H9 (cell line): ENCODE data around the gene PLCB1. TPM values are rescaled to one million over a fixed set of nuclear protein-coding genes. Genes with fewer than 3 reads are reported as not detected.

Experiments
- DNase-seq: peaks from one replicate; pipeline ENCODE4 v3.0.0-alpha.2; 2017
- H2AFZ ChIP-seq: one replicate; pipeline ENCODE4 v1.6.1; 2013; ENCODE audit warnings: mild to moderate bottlenecking, low read length, control low read depth, moderate library complexity
- H2AK5ac ChIP-seq: 2 replicates; pipeline ENCODE4 v1.6.1; 2013; ENCODE audit warnings: low read length, control low read depth, mixed read lengths; ENCODE audit not compliant: insufficient read length
- H2BK120ac ChIP-seq: one replicate; pipeline ENCODE4 v1.6.1; 2013; ENCODE audit warnings: low read depth, mild to moderate bottlenecking, low read length, control low read depth, inconsistent platforms; ENCODE audit not compliant: poor library complexity, severe bottlenecking
- H2BK12ac ChIP-seq: 2 replicates; pipeline ENCODE4 v1.6.1; 2013; ENCODE audit warnings: low read length, control low read depth, mixed read lengths, low read depth; ENCODE audit not compliant: insufficient read length
- H2BK15ac ChIP-seq: 2 replicates; pipeline ENCODE4 v1.6.1; 2013; ENCODE audit warnings: low read depth, low read length, control low read depth
- H2BK20ac ChIP-seq: one replicate; pipeline ENCODE4 v1.6.1; 2013; ENCODE audit warnings: low read depth, mild to moderate bottlenecking, low read length, control low read depth, inconsistent platforms; ENCODE audit not compliant: poor library complexity, severe bottlenecking
- H2BK5ac ChIP-seq: 2 replicates; pipeline ENCODE4 v1.6.1; 2013; ENCODE audit warnings: low read length, control low read depth, mixed read lengths; ENCODE audit not compliant: insufficient read length
- H3K14ac ChIP-seq: 2 replicates; pipeline ENCODE4 v1.6.1; 2013; ENCODE audit warnings: low read length, control low read depth; ENCODE audit not compliant: insufficient read depth
- H3K18ac ChIP-seq: 2 replicates; pipeline ENCODE4 v1.6.1; 2013; ENCODE audit warnings: low read depth, mild to moderate bottlenecking, mixed read lengths, low read length, control low read depth; ENCODE audit not compliant: insufficient read length
- H3K23ac ChIP-seq: 2 replicates; pipeline ENCODE4 v1.6.1; 2013; ENCODE audit warnings: low read length, control low read depth, mixed read lengths, low read depth; ENCODE audit not compliant: insufficient read length
- H3K23me2 ChIP-seq: 2 replicates; pipeline ENCODE4 v1.6.1; 2013; ENCODE audit warnings: low read depth, mild to moderate bottlenecking, mixed read lengths, low read length, control low read depth; ENCODE audit not compliant: insufficient read length, poor library complexity, severe bottlenecking
- H3K27ac ChIP-seq: 2 replicates; pipeline ENCODE4 v1.5.1; 2013; ENCODE audit warnings: low read length, control low read depth, mixed read lengths, low read depth; ENCODE audit not compliant: insufficient read length
- H3K27me3 ChIP-seq: 2 replicates; pipeline ENCODE4 v1.6.1; 2013; ENCODE audit warnings: low read length, control low read depth, inconsistent platforms; ENCODE audit not compliant: insufficient read depth
- H3K4ac ChIP-seq: 2 replicates; pipeline ENCODE4 v1.6.1; 2013; ENCODE audit warnings: low read depth, mild to moderate bottlenecking, control low read depth, inconsistent platforms, low read length, moderate library complexity
- H3K4me1 ChIP-seq: 2 replicates; pipeline ENCODE4 v1.6.1; 2013; ENCODE audit warnings: low read length, control low read depth, inconsistent platforms; ENCODE audit not compliant: insufficient read depth
- H3K4me2 ChIP-seq: 2 replicates; pipeline ENCODE4 v1.6.1; 2013; ENCODE audit warnings: low read length, control low read depth, mixed read lengths; ENCODE audit not compliant: insufficient read length, insufficient read depth
- H3K56ac ChIP-seq: 2 replicates; pipeline ENCODE4 v1.6.1; 2013; ENCODE audit warnings: low read depth, mild to moderate bottlenecking, mixed read lengths, low read length, control low read depth; ENCODE audit not compliant: insufficient read length
- H3K79me1 ChIP-seq: 2 replicates; pipeline ENCODE4 v1.6.1; 2013; ENCODE audit warnings: low read depth, mild to moderate bottlenecking, moderate library complexity, low read length, control low read depth, inconsistent platforms; ENCODE audit not compliant: insufficient read depth, poor library complexity, severe bottlenecking
- H3K79me2 ChIP-seq: 2 replicates; pipeline ENCODE4 v1.6.1; 2013; ENCODE audit warnings: low read length, control low read depth, inconsistent platforms; ENCODE audit not compliant: insufficient read depth
- H3K9ac ChIP-seq: 2 replicates; pipeline ENCODE4 v1.6.1; 2013; ENCODE audit warnings: low read length, control low read depth, mixed read lengths; ENCODE audit not compliant: insufficient read length; ENCODE audit errors: extremely low read depth
- H3K9me3 ChIP-seq: one replicate; pipeline ENCODE4 v1.6.1; 2013; ENCODE audit warnings: low read depth, low read length, inconsistent platforms; ENCODE audit not compliant: control insufficient read depth
- H3T11ph ChIP-seq: one replicate; pipeline ENCODE4 v1.6.1; 2013; ENCODE audit warnings: mild to moderate bottlenecking, low read length, control low read depth, inconsistent platforms
- H4K20me1 ChIP-seq: one replicate; pipeline ENCODE4 v1.6.1; 2013; ENCODE audit not compliant: control insufficient read depth, insufficient read length, insufficient read depth
- H4K5ac ChIP-seq: 2 replicates; pipeline ENCODE4 v1.6.1; 2013; ENCODE audit warnings: low read depth, mild to moderate bottlenecking, mixed read lengths, low read length, control low read depth; ENCODE audit not compliant: insufficient read length
- H4K8ac ChIP-seq: replicated peaks from 2 replicates; pipeline ENCODE4 v1.6.1; 2013; ENCODE audit warnings: low read length, control low read depth, mixed read lengths, low read depth; ENCODE audit not compliant: insufficient read length
- H4K91ac ChIP-seq: 2 replicates; pipeline ENCODE4 v1.6.1; 2013; ENCODE audit warnings: low read depth, mild to moderate bottlenecking, moderate library complexity, mixed read lengths, low read length, control low read depth; ENCODE audit not compliant: insufficient read length
- H3K27ac Mint-ChIP-seq, 3 experiments: 2 replicates in 2 of 3; 3 replicates in 1 of 3; pipeline ENCODE4 v1.8.0; 2020 to 2021; ENCODE audit warnings: mixed read lengths in 3 of 3, mild to moderate bottlenecking in 1 of 3, moderate library complexity in 1 of 3
- H3K27me3 Mint-ChIP-seq: 2 replicates; pipeline ENCODE4 v1.8.0; 2021; ENCODE audit warnings: low read depth, mild to moderate bottlenecking, moderate library complexity, mixed read lengths
- H3K36me3 Mint-ChIP-seq, 3 experiments: 2 replicates in 2 of 3; 3 replicates in 1 of 3; pipeline ENCODE4 v1.8.0; 2020 to 2021; ENCODE audit warnings: low read depth in 3 of 3, mixed read lengths in 3 of 3; ENCODE audit not compliant: insufficient read depth in 1 of 3
- H3K4me1 Mint-ChIP-seq, 2 experiments: 2 replicates each; pipeline ENCODE4 v1.8.0; 2020; ENCODE audit warnings: mixed read lengths in 2 of 2
- H3K4me3 Mint-ChIP-seq, 2 experiments: 2 replicates in 1 of 2; 3 replicates in 1 of 2; pipeline ENCODE4 v1.8.0; 2020 to 2021; ENCODE audit warnings: mild to moderate bottlenecking in 2 of 2, mixed read lengths in 2 of 2, moderate library complexity in 1 of 2
- H3K9me3 Mint-ChIP-seq, 2 experiments: 2 replicates in 1 of 2; 3 replicates in 1 of 2; pipeline ENCODE4 v1.8.0; 2020; ENCODE audit warnings: mild to moderate bottlenecking in 2 of 2, mixed read lengths in 2 of 2, moderate library complexity in 1 of 2
- WGBS: extraction: QIAGEN DNeasy Blood & Tissue Kit; methylation state at CpG from one replicate; pipeline ENCODE4 v1.1.7; 2013; ENCODE audit warnings: missing lambda C conversion rate, low lambda C conversion rate, mixed read lengths; ENCODE audit not compliant: insufficient read length; ENCODE audit errors: extremely low coverage; 5-methylcytosine and 5-hydroxymethylcytosine counted together
- total RNA-seq: library from RNA; stranded (reverse); gene quantifications from 2 replicates; pipeline ENCODE4 v1.2.1, GENCODE V29; 2021
- TF ChIP-seq, protein P1 (sequence below): fragments of 200-600 bp; sonication (generic); conservative IDR thresholded peaks from 3 replicates; pipeline ENCODE4 v1.8.0; 2021; ENCODE audit warnings: antibody characterized with exemption, mild to moderate bottlenecking

The PLCB1 gene
- total RNA-seq, 1 experiment from 2014 or later = 11.5 TPM

DNA sequence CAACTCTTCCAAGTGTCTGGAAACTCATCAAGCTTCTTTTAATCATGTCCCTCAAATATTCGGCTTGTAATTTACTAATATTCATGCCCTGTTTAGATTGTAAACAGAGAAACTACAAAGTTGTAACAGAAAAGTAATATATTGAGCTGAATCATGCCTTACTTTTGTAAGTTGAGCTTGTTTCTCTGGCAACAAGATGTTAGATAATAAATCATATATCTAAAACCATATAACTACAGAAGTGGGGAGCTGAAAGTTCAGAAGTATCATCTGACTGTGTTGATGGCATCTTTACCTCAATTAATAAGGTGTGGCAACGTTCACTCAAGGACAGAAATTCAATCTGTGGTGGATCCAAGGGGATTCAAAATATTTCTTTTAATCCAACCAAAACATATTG lies 263.9 kb downstream of the PLCB1 start:
- TF ChIP-seq, protein P1, sequence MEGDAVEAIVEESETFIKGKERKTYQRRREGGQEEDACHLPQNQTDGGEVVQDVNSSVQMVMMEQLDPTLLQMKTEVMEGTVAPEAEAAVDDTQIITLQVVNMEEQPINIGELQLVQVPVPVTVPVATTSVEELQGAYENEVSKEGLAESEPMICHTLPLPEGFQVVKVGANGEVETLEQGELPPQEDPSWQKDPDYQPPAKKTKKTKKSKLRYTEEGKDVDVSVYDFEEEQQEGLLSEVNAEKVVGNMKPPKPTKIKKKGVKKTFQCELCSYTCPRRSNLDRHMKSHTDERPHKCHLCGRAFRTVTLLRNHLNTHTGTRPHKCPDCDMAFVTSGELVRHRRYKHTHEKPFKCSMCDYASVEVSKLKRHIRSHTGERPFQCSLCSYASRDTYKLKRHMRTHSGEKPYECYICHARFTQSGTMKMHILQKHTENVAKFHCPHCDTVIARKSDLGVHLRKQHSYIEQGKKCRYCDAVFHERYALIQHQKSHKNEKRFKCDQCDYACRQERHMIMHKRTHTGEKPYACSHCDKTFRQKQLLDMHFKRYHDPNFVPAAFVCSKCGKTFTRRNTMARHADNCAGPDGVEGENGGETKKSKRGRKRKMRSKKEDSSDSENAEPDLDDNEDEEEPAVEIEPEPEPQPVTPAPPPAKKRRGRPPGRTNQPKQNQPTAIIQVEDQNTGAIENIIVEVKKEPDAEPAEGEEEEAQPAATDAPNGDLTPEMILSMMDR = no peak
- no peaks in the 10 kb centered on the region for H3K9me3 Mint-ChIP-seq
- no CpG with 5 or more reads among the region's 2 CpGs for WGBS

More for the DNA sequence above, 263.9 kb downstream of the PLCB1 start:
- no peaks in the 10 kb centered on the region for H3K36me3 Mint-ChIP-seq
- Histone ChIP-seq H2BK5ac (no peak overlapping the region), H3K23ac (no peak overlapping the region), H2BK120ac (no peak overlapping the region), H3K18ac (no peak overlapping the region), H3K4me1 (no peaks in the 10 kb centered on the region), H3K23me2 (no peaks in the 10 kb centered on the region), H2AFZ (no peak overlapping the region), H4K91ac (no peak overlapping the region), H3K14ac (no peak overlapping the region), H3K27me3 (no peaks in the 10 kb centered on the region), H3K4me2 (no peak overlapping the region), H3K79me1 (no peaks in the 10 kb centered on the region), H3K27ac (no peak overlapping the region), H3K56ac (no peak overlapping the region), H3K79me2 (no peaks in the 10 kb centered on the region), H4K5ac (no peak overlapping the region), H2BK15ac (no peak overlapping the region), H2AK5ac (no peak overlapping the region), H3K4ac (no peak overlapping the region), H4K20me1 (no peaks in the 10 kb centered on the region), H2BK20ac (no peak overlapping the region), H3T11ph (no peak overlapping the region), H3K9ac (no peak overlapping the region), H2BK12ac (no peak overlapping the region), H3K9me3 (no peaks in the 10 kb centered on the region), H4K8ac (no peak overlapping the region)
- no peak overlapping the region for H3K27ac Mint-ChIP-seq
- DNase-seq = no peak
- no peaks in the 10 kb centered on the region for H3K4me1 Mint-ChIP-seq
- no peak overlapping the region for H3K4me3 Mint-ChIP-seq
- no peaks in the 10 kb centered on the region for H3K27me3 Mint-ChIP-seq
